Measurements from ENCODE around the gene FLOT2.
"Not testable (repeated sequence)": the region's sequence is repeated elsewhere in the genome, so short reads cannot be mapped to it uniquely, and the experiment has no call there.

Gene FLOT2

GRCh38 chr17:28895794-28896447, 1.6 kb downstream of the FLOT2 start:
- no peak for DNase-seq (ENCODE audit: low read depth)

DNA sequence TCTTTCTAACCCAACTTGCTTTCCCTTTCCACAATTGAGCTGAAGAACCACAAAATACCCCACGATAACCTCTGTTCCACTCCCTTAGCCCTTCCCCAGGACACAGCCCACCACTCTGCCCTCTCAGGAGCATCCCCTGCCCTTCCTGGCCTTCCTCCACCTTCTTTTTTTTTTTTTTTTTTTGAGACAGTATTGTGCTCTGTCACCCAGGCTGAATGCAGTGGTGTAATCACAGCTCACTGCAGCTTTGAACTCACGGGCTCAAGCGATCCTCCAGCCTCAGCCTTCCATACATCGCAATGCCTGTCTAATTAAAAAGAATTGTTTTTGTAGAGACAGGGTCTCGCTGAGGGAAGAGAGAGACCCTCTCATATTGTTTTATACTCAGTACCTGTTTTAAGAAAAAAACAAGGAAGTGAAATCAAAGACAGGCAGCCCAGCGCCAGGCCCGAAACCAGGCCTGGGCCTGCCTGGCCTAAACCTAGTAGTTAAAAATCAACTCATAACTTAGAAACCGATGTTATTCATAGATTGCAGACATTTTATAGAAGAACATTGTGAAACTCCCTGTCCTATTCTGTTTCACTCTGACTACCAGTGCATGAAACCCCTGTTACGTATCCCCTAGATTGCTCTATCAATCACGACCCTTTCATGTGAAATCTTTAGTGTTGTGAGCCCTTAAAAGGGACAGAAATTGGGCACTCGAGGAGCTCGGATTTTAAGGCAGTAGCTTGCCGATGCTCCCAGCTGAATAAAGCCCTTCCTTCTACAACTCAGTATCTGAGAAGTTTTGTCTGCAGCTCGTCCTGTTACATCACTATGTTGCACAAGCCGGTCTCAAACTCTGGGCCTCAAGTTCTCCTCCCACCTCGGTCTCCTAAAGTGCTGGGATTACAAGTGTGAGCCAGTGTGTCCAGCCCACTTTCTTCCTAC, 4.0 kb downstream of the FLOT2 start:
- not testable (repeated sequence) for DNase-seq (ENCODE audit: low read depth)

DNA sequence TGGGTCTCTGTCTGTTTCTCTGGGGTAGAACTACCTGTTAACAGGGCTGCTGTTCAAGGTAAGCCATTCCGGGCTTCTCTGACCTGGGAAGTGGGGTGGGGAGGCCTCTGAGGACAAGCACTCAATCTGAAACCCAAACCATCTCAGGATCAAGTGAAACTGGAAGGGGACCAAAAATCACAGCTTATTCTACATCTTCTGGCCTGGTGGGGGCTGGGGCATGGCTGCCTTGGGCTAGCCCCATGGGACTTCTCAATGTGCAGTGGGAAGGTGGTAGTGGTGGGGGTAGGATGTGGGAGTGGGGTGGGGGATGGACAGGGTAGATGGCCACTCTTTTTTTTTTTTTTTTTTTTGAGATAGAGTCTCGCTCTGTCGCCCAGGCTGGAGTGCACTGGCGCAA, 5.5 kb downstream of the FLOT2 start:
- DNase-seq (ENCODE audit: low read depth) = no peak

DNA sequence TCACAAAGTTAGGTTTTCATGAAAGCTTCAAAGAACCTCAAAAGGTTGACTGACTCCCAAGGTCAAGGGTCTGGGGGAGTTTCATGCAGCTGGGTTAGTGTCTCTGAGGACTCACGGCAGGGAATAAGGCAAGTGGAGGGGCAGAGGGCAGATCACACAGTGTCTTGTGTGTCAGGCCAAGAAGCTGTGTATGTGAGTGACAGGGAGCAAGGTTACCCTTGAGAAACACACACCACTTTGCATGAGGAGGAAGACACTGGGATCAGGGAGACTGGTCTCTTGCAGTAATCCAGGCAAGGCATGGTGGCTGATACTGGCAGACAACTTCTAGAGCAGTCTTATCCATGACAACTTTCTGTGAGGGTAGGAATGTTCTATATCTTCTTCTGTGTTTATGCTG, 6.3 kb downstream of the FLOT2 start:
- no peak for DNase-seq (ENCODE audit: low read depth)

- no peak for DNase-seq (ENCODE audit: low read depth)
Measured at GRCh38 chr17:28889996-28890395, 7.5 kb downstream of the FLOT2 start.

GRCh38 chr17:28888832-28889231, 8.7 kb downstream of the FLOT2 start:
- no peak for DNase-seq (ENCODE audit: low read depth)

- no peak for DNase-seq (ENCODE audit: low read depth)
Measured at GRCh38 chr17:28887871-28888471, 9.6 kb downstream of the FLOT2 start.

DNA sequence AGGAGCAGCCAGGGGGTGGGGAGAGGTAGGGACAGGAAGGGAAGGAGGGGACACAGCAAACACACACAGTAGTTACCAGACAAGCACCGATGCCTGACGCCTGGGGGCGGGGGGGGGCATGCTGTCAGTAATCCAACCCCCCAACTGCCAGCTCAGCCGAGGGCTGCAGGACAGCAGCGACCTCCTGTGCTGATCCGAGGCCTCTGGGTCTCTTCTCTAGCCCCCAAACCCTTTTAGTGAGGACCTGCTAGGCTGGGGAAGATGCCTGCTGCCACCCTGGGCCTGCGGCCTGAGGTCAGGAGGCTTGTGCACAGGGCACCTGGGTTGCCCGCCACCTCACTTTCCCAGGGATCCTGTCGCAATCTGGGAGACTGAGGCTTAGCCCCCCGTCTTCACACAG, 11.6 kb downstream of the FLOT2 start:
- DNase-seq (ENCODE audit: low read depth) = no peak

DNA sequence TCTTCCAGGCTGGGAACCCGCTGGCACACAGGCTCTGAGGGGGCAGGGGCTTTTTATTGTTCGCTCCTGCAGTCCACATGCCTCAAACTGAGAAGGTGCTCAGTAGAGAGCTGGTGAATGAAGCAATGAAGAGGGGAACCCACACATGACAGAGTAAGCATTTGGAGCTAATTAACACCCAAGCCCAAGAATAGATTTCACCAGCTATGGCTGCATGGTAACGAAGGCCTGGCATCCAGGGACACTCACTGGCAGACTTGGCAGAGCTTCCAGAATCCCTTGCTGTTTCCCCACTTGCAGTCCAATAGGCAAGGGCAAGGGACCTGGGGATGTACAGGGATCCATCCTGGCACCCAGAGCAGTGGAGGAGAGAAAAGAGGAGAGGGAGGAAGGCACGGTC, 12.2 kb downstream of the FLOT2 start:
- DNase-seq (ENCODE audit: low read depth) = no peak

- DNase-seq (ENCODE audit: low read depth) = no peak
Measured at GRCh38 chr17:28883967-28884702, 13.4 kb downstream of the FLOT2 start.

DNA sequence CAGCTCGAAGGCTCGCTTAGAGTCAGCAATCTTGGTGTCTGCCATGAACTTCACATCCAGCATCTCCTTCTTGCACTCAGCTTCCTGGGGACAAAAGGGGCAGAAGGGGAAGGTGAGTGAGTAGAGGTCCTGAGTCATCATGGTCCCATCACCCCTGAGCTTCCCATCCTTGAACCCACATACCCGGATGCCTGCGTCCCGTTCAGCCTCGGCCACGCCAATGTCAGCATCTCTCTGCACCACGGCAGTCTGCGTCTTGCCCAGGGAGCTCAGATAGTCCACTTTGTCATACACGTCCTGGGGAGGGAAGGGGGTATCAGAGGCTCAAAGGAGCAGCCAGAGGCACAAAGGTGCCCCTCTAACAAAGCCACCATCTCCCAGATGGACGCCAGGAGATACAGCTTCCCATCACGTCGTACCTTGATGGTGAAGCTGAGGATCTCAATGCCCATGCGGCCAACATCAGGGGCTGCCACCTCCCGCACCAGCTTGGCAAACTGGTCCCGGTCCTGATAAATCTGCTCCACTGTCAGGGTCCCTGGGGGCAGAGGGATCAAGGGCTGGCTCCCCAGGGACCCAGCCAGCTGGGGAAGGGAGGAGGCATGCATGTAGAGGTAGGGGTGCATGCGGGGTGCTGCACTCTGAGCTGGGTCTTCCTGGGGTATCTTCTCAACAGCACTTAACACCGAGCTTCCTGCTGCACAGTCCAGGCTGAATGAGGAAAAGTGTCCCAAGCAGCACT, 15.2 kb downstream of the FLOT2 start:
- no peak for DNase-seq (ENCODE audit: low read depth)

DNA sequence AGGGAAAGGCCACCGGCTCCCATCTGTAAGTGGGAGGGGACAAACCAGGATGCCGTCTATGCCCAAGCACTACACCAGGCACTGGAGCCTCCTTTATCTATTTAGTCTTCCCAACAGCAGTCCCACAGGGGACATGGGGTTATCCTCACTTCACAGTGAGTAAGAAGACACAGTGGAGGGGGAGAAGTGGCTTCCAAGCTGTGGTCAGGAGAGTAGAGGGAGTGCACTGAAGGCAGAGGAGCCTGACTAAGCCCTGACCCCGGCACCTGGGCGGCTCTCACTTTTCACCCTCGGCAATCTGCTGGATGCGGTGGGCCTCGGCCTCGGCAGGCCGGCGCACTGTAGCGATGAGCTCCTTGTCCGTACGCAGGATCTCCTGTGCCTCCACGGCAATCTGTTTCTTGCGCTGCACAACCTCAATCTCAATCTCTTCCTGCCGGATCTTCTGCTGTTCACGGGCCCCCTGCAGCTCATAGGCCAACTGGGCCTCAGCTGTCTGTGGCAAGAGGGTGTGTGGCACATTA, 15.9 kb downstream of the FLOT2 start:
- no peak for DNase-seq (ENCODE audit: low read depth)

GRCh38 chr17:28880572-28880945, 17.0 kb downstream of the FLOT2 start:
- no peak for DNase-seq (ENCODE audit: low read depth)

GRCh38 chr17:28879886-28880571, 17.5 kb downstream of the FLOT2 start:
- no peak for DNase-seq (ENCODE audit: low read depth)

DNA sequence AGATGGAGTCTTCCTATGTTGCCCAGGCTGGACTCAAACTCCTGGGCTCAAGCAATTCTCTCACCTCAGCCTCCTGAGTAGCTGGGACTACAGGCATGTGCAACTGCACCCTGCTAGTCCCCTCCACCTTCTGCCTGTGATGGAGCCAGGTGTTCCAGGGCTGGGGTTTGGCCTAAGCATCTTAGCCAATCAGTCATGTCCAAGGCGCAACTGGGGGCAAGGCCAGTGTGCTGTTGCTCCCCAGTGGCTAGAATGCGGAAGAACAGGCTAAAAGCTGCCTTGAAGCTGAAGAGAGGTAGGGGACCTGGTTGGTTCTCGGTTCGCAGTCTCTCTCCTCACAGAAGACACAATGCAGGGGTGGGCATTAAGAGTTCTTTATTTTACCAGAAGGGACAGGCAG, 18.6 kb downstream of the FLOT2 start:
- DNase-seq (ENCODE audit: low read depth) = no peak

DNA sequence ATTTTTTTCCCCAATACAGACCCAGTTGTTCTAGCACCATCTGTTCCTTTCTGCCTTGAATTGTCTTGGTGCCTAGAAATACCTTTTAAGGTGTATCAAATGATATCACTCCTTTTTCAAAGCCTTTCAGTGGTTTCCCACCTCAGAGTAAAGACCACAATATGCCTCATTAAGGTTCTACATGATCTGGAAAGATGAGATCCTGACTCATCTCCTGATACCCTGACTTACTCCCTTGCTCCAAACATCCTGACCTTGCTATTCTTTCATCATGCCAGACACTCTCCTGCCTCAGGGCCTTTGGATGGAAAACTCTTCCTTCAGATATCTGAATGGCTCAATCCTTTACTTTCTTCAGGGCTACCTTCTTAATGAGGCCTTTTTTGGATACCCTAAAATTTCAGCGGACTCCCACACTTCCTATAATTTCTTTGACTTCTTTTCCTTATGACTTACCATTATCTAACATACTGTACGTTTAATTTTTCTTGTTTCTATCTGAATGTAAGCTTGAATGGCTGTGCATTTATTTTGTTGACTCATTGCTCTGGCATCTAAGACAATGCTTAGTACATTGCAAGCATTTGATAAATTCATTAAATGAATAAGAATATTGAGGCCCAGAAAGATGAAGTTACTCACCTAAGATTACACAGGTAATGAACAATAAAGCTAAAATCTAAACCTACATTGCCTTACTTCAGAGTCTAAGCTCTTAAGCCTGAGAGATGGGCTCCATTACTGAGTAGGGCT, 19.2 kb downstream of the FLOT2 start:
- DNase-seq (ENCODE audit: low read depth) = no peak

DNA sequence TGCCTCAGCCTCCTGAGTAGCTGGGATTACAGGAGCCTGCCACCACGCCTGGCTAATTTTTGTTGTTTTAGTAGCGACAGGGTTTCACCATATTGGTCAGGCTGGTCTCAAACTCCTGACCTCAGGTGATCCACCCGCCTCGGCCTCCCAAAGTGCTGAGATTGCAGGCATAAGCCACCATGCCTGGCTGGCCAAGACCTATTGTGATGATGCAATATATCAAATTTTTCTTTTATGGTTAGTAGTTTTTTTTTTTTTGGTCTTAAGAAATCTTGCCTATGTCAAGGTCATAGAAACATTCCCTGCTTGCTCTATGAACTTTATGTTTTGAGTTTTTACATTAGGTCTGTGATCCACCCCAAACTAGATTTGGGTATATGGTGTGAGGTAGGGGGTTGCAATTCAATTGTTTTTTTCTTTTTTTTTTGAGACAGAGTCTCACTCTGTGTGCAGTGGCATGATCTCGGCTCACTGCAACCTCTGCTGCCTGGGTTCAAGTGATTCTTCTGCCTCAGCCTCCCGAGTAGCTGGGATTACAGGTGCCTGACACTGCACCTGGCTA, 20.3 kb downstream of the FLOT2 start:
- not testable (repeated sequence) for DNase-seq (ENCODE audit: low read depth)

- no peak for DNase-seq (ENCODE audit: low read depth)
Measured at GRCh38 chr17:28875848-28876550, 21.5 kb downstream of the FLOT2 start.

GRCh38 chr17:28874750-28875149, 22.8 kb downstream of the FLOT2 start:
- no peak for DNase-seq (ENCODE audit: low read depth)
